HFFc6 (cell line): ENCODE measurements around the gene TRPM2. TPM values are rescaled to one million over a fixed set of nuclear protein-coding genes. Genes with fewer than 3 reads are reported as not detected.

Experiments
- DNase-seq: peaks from one replicate; pipeline ENCODE4 v3.0.0-alpha.2; 2018
- H3K27ac Mint-ChIP-seq: 2 replicates; pipeline ENCODE4 v1.8.0; 2020; ENCODE audit warnings: mild to moderate bottlenecking, mixed read lengths
- H3K27me3 Mint-ChIP-seq: 2 replicates; pipeline ENCODE4 v1.8.0; 2021; ENCODE audit warnings: mild to moderate bottlenecking, moderate library complexity, mixed read lengths; ENCODE audit not compliant: insufficient read depth
- H3K36me3 Mint-ChIP-seq: 2 replicates; pipeline ENCODE4 v1.8.0; 2021; ENCODE audit warnings: low read depth, mixed read lengths
- H3K4me1 Mint-ChIP-seq: 2 replicates; pipeline ENCODE4 v1.8.0; 2020; ENCODE audit warnings: low read depth, mixed read lengths
- H3K4me3 Mint-ChIP-seq: 2 replicates; pipeline ENCODE4 v1.8.0; 2020; ENCODE audit warnings: mild to moderate bottlenecking, moderate library complexity, mixed read lengths
- H3K9me3 Mint-ChIP-seq: 2 replicates; pipeline ENCODE4 v1.8.0; 2020; ENCODE audit warnings: mild to moderate bottlenecking, mixed read lengths
- CTCF ChIP-seq: fragments of 200-600 bp; sonication (generic); IDR thresholded peaks from 2 replicates; pipeline ENCODE4 v1.5.0; 2021; ENCODE audit warnings: antibody characterized with exemption, mild to moderate bottlenecking
- total RNA-seq, 6 experiments: library from RNA; stranded (reverse); fragmentation: NEBNext Ultra II Directional; extraction: Animal tissue kit (Norgen Biotek cat#: 25700); gene quantifications; 2 replicates in 1 of 6; 3 replicates in 5 of 6; pipeline ENCODE4 v1.2.3, GENCODE V29; 2021

TRPM2 gene
- total RNA-seq, 6 experiments from 2014 or later: 0.09 to 0.31 (median 0.20) TPM; not detected in 2

- no peak overlapping the region for H3K27ac Mint-ChIP-seq
- TF ChIP-seq CTCF: no peak
- H3K4me1 Mint-ChIP-seq: no peaks in the 10 kb centered on the region
- H3K36me3 Mint-ChIP-seq: no peaks in the 10 kb centered on the region
- H3K9me3 Mint-ChIP-seq: peaks cover 36% of the 10 kb centered on the region
- H3K4me3 Mint-ChIP-seq: no peak overlapping the region
- H3K27me3 Mint-ChIP-seq: peaks cover 6% of the 10 kb centered on the region; the same call in 1 of the 2 replicates
- no peak for DNase-seq
Observed at GRCh38 chr21:44390886-44391285, 37.5 kb downstream of the TRPM2 start.

GRCh38 chr21:44391345-44392091, 38.1 kb downstream of the TRPM2 start:
- no peak overlapping the region for H3K27ac Mint-ChIP-seq
- H3K27me3 Mint-ChIP-seq: peaks cover 6% of the 10 kb centered on the region; the same call in 1 of the 2 replicates

GRCh38 chr21:44392185-44392584, 38.8 kb downstream of the TRPM2 start:
- DNase-seq: no peak
- no peaks in the 10 kb centered on the region for H3K36me3 Mint-ChIP-seq
- peaks cover 6% of the 10 kb centered on the region; the same call in 1 of the 2 replicates for H3K27me3 Mint-ChIP-seq
- H3K4me3 Mint-ChIP-seq: no peak overlapping the region
- H3K27ac Mint-ChIP-seq: no peak overlapping the region
- TF ChIP-seq CTCF: no peak
- H3K9me3 Mint-ChIP-seq: peaks cover 25% of the 10 kb centered on the region
- H3K4me1 Mint-ChIP-seq: no peaks in the 10 kb centered on the region

More at GRCh38 chr21:44391345-44392091, 38.1 kb downstream of the TRPM2 start:
- peaks cover 30% of the 10 kb centered on the region for H3K9me3 Mint-ChIP-seq
- no peak for TF ChIP-seq CTCF
- no peaks in the 10 kb centered on the region for H3K36me3 Mint-ChIP-seq
- no peak overlapping the region for H3K4me3 Mint-ChIP-seq
- DNase-seq: no peak
- no peaks in the 10 kb centered on the region for H3K4me1 Mint-ChIP-seq

- Mint-ChIP-seq H3K36me3 (no peaks in the 10 kb centered on the region), H3K9me3 (peaks cover 25% of the 10 kb centered on the region), H3K4me3 (no peak overlapping the region), H3K27ac (no peak overlapping the region), H3K4me1 (no peaks in the 10 kb centered on the region), H3K27me3 (peaks cover 6% of the 10 kb centered on the region; the same call in 1 of the 2 replicates)
- TF ChIP-seq CTCF: no peak
- DNase-seq: no peak
Observed at GRCh38 chr21:44392916-44393315, 39.5 kb downstream of the TRPM2 start.

- Mint-ChIP-seq H3K27ac (no peak overlapping the region), H3K27me3 (peaks cover 6% of the 10 kb centered on the region; the same call in 1 of the 2 replicates), H3K4me3 (no peak overlapping the region), H3K36me3 (no peaks in the 10 kb centered on the region), H3K4me1 (peaks cover 6% of the 10 kb centered on the region; the same call in 1 of the 2 replicates), H3K9me3 (peaks cover 23% of the 10 kb centered on the region)
- no peak for DNase-seq
- no peak for TF ChIP-seq CTCF
Observed at GRCh38 chr21:44394733-44395132, 41.3 kb downstream of the TRPM2 start.
